IPS DF 19.7 (cell line): ENCODE data around the gene SMG6.
"Not testable (repeated sequence)": the region's sequence is repeated elsewhere in the genome, so short reads cannot be mapped to it uniquely, and the experiment has no call there.

Experiments
- DNase-seq: peaks from one replicate; pipeline ENCODE4 v3.0.0-alpha.2; 2013; ENCODE audit warnings: low read depth, low spot score

SMG6 gene

DNA sequence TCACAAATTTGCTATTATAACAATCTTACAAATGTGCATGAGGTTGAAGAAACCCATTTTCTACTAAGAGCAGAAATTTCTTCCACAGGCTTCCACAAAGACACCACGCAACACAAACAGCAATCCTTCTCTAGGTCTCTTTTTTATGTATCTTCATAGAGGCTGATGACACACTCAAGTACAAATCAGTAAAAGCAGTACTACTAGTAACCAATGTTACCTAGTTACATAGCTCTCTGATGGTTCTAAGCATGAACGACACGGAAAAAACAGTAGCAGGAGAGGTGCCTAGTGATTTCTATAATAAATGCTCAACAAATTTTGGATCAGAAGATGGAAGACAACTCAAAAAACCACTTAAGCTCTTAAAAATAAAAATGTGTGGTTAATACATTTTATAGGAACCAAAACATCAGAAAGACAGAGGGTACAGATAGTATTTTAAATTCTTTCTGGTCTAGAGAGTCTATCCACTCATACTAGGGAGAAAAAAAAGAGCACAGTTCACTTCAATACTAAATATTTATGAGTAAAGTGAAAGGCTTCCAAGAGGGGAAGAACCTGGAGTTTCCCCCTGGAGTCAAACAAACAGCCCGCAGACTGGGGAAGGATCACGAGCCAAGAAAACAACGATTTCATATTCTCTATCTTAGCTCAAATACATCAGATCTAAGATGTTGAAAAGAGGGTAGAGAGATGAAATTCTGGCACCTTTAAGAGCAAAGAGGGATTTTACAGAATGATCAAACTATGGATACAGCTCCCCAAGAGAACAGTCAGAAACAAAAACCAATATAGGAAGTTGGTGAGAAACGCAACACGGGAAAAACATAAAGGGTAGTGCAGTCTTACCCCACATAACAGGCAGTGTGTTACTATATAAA, 40.2 kb downstream of the SMG6 start:
- no peak for DNase-seq

DNA sequence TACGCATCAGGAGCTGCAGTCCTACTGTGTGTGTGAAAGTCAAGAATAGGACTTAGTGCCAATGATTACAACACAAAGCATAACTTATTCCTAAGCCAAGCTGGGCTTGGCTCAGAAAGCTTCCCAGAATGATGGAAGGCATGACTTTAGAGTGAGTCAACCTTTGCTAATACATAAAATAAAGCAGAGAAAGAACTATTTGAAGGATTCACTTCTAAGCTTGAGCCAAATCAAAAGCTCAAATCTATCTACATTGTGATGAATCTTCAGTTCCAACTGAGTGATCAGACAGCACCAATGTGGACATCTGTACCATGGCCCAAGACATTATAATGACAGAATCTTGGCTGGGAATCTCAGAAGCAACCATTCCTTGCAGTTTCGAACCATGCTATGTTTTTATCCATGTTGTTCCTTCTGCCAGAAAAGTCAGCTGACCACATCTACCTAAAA, 41.4 kb downstream of the SMG6 start:
- no peak for DNase-seq

DNA sequence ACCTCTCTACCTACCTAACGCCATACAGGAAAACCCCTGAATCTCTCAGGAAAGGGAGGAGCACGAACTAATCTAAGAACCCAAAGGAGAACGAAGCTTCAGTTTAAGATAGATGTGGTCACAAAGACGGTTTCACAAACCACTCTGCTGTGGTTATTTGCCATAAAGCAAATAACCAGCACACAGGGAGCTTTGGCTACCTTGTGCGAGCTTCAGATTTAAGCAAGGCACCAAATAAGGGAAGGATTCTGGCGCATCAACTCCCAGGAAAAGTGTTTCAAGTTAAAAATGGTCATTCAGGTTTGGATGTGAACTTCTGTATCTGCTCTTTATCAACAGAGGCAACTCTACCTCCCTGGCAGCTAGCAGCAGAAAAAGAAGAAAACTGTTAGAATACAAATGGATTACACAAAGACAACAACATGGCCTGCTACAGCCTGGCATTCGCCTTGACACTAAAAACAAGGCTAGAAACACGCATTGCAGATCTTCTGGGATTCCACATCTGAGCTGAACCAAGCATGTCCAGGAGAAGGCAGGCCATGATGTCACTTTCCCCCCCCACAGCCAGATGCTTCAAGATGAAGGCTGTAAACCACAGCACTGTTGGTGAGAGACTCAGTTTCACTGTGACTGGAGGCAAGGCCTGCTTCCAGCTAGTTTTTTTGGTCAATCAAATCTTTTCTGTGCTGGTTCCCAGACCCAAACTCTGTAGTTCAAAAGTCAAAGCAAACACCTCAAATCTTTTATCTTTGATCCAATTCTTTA, 43.6 kb downstream of the SMG6 start:
- DNase-seq: no peak

DNA sequence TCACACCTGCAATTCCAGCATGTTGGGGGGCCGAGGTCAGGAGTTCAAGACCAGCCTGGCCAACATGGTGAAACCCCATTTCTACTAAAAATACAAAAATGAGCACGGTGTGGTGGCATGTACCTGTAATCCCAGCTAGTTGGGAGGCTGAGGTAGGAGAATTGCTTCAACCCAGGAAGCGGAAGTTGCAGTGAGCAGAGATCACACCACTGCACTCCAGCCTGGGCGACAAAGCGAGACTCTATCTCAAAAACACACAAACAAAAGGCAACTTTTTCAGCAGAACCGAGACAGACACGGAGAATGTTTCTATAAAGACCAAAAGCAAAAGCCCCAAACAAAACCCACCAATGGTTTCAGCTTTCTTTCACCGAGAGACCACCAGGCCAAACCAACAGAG, 44.8 kb downstream of the SMG6 start:
- not testable (repeated sequence) for DNase-seq

DNA sequence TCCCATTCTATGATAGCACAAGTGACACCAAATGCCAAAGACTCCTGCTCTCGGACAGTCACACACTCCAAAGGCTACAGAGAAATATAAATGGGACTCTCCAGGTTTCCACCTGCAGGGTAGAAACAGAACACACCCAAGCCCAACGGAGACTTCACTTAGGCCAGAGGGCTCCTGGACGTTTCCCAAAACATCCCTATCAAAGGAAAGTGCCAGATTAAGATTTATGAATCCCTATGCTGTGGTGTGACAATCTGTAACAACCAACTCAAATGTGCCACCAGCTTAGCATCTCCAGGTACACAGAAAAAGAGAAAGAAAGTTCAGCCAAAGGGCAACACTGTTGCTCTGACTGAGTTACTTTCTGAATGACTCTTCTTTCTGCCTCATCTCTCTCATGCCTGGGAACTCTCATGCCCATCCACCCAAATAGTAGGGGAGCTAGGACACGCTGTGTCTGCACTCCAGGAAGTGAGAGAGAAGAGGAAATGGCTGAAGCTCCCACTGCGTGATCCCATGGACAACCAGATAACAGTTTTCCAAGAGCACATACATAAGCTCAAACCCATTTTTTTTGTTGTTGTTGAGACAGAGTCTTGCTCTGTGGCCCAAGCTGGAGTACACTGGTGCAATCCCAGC, 49.7 kb downstream of the SMG6 start:
- DNase-seq: no peak

DNA sequence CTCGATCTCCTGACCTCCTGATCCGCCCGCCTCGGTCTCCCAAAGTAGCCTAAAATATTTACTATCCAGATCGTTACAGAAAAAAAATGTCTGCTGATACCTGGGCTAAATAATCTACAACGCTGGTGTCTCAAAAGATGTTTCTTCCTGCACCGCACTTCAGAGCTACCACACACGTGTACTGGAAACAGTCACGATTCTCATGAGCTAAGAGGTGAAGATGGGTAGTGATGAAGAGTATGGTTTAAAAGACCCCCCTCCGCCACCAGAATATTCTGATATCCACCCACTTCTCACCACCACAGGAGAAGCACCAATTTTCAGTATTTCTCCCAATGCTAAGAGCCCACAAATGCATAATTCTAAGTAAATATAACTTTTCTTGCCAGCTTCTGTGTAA, 50.2 kb downstream of the SMG6 start:
- no peak for DNase-seq

DNA sequence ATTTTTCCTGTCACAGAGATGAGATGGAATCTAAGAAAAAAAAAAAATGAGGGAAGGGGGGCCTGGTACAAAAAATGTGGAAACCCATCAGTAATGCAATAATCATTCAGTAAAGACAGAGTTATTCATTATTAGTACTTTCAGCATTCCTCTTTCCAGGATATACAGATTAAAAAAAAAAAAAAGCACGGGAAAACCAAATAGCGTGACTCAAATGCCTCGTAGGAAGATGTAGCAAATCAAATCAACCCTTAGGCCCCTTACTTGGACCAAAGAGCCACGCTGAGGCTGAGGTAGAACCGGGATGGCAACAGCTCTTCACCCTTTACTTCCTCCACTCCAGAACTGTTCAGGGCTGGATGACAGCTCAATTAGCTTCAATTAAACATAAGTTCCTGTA, 52.5 kb downstream of the SMG6 start:
- DNase-seq: no peak

DNA sequence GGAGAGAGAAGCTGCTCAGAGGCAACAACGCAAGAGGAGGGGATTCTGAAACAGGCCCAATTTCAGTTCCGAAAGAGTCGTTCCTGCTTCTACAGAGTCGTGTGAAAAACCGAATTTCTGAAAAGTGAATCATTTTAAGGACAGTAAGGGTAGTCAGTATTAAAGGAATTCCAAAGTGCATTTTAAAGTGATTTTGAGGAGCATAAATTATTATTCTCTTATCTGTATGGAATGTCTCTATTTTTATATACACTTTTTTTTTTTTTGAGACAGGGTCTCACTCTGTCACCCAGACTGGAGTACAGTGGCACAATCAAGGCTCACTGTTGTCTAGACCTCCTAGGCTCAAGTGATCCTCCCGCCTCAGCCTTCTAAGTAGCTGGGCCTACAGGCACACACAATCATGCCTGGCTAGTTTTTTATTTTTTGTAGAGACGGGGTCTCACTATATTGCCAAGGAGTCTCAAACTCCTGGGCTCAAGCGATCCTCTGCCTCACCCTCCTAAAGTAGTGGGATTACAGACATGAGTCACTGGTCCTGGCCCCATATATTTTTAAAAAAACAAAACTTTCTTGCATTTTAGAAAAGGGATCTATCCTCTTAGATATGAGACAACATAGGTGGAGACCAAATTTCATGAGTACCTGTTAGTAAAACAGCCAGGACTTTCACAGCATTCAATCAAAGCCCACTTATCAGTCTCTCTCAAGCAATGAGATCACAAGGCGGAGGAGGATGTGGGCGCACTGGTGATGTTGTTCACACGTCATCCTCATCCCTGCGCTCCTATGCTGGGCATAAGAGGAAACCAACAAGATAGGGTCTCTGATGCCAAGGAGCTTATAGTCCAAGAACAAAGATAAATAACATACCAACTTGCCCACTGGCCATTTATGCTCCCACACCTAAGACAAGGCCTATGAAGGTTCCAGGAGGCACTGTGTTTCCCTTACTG, 53.2 kb downstream of the SMG6 start:
- no peak for DNase-seq

DNA sequence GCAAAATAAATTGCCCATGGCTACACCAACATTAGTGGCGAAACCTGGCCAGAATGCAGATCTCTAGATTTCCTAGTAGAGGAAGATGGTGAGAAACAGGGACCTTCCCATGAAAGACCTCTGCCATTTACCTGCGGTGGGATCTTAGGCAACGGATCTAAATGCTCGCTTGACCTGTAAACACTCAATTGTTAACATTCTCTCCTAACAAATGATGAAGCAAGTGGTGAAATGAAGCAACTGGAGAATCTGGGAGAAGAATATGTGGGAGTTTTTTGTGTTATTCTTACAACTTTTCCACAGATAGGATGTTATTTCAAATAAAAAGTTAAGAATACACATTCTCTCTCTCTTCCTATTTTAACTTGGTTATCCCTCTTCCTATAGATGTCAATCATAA, 56.6 kb downstream of the SMG6 start:
- DNase-seq: no peak

DNA sequence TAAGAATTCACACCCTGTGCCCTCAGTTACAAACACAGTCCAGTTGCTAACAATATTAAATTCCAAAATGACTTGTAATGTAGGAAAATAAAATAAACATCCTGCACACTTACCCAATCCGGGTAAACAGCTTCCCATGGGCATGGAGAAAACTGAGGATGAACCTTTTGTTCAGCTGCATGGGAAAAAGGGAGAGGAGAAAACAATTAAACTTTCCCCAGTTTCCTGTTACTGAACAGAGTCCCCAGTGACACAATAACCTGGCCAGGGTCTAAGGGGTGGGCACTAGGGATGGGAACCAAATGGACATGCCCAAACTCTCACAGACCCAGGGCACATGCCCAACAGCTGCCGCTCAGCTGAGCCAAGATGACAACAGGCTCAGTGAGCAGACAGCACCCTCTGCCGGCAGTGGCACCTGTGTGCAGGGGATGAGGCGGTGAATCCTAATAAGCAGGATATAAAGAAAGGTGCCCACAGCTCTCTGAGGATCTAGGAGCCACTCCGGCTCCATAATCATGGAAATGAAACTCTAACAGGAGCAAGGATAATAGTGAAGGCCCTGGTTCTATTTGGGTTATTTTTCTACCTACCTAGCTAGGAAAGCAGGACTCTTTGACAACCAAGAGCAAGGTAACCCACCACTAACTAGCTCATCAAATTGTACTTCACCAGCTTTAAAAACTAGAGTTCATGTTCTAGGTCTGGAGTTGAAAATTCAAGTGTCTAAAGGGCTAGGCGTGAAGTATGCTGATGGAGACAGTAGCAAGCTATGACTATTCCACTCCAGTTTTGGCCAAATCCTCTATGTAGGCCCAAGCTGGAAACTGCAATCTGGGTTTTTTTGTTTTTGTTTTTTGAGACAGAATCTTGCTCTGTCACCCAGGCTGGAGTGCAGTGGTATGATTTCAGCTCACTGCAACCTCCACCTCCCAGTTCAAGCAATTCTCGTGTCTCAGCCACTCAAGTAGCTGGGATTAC, 58.8 kb downstream of the SMG6 start:
- no peak for DNase-seq

DNA sequence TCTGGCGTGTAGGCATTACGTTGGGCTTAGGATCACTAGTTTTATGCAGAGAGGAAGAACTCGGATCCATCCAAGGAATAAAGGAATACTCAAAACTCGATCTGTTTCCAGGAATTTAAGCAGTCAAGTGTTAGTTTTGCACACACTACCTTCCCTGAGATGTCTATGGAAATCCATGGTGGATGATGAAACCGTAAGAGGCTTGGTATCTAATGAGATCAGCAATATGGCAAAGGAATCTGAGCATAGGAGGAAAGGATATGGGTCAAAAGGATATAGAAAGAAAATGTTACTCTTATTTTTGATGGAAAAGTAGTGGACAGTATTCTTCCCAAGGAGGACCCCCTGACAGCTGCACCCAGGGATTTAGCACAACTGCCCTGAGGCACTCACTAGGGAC, 59.6 kb downstream of the SMG6 start:
- DNase-seq: no peak

DNA sequence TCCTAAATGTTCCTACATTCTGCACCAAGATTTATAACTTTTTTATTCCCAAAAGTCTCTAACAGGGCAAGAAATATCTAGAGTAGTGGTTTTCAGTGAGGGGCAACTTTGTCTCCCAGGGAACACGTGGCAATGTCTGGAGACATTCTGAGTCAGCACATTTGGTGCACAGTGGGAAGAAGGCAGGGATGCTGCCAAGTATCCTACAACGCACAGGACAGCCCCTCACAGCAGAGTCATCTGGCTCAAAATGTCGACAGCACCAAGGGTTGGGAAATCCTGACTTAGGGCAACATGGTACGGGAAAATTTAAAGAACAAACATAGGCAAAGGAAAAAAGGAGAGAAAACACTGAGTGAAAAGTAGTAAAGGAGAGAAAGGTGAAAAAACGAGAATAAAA, 61.8 kb downstream of the SMG6 start:
- no peak for DNase-seq

DNA sequence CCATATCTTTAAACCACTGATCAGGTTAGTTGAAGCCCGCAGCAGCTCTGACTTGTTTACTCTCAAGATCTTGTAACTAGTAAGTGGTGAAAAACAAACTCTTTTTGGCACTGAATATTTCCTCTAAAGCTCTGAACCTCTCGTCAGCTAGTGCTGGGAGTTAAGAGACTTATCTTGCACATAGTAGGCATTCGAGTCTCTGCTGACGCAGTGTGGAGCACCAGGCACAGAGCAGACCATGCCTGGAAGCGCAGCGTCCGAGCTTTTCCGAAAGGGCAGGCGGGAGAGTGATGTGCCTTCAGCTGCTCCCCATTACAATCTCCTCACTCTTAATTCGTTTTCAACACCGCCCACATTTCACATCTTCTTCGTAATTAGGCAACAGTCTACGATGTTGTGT, 63.0 kb downstream of the SMG6 start:
- DNase-seq: no peak

DNA sequence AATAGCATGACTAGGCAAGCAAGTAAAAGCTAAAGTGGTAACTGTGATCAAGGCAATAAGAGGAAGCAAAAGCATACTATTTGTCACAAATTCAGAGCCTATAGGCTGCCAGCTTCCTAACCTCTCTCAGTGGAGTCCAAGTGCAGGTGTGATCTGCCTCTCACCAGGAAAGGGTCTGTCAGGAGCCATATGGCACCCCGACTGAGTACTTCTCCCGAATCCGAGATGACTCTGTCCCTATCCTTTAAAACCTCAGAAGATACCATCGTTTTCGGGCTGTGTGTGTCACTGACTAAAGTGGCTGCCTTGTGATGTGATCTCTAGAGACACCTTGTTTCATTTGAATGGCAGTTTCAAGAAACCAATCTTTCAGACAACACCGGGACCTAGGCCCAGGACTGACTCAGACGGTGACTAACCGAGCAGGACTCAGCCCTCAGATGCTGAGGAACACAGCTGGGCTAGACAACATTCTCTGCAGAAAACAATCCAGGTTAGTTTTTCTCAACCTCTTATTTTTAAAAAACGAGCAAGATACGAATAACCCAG, 63.6 kb downstream of the SMG6 start:
- DNase-seq: no peak

DNA sequence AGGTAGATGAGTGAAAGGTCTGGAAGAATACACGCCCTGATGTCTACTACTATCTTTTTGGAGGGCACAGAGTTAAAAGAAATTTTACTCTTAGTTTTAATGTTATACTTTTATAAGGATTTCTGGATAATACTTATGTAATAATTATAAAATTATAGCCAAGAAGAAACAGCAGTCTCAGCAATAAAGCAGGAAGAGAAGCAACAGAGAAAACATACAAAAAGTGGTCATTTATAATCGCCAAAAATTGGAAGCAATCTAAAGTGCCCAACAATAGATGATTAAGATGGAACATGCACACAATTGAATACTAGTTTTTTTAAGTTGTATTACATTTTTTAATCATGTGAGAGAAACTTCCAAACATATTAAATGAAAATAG, 64.4 kb downstream of the SMG6 start:
- no peak for DNase-seq

DNA sequence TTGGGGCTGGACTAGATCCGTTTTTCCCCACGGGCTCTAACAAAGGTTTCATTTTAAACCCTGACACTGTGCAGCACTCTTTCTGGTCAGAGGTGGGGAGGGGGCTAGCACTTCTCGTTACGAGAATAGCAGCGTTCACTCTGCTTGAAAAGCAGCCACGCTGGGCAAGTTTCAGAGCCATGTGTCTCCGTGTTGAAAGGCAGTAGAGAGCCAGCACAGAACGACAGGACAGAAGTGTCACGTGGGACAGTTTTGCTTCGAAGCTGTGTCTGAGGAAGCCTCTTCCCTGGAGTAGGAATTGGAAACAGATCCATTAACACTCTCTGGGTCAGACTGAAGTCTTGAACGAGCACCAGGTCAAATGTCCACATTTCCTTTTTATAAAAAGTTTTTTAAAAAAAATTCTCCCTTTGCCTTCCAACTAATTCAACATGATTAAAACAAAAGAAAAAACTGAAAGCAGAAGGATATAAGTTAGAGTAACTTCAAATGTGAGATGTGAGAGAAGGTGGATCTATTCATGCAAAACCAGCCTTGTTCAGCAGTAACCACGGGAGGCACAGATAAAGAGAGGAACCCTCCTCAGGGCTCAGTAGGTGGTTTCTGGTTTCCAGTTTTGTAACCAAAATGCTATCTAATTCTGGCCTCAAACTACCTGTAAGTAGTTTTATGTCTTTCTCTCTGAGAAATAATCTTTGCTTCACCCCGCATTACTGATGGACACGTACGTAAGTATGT, 65.0 kb downstream of the SMG6 start:
- DNase-seq: no peak

DNA sequence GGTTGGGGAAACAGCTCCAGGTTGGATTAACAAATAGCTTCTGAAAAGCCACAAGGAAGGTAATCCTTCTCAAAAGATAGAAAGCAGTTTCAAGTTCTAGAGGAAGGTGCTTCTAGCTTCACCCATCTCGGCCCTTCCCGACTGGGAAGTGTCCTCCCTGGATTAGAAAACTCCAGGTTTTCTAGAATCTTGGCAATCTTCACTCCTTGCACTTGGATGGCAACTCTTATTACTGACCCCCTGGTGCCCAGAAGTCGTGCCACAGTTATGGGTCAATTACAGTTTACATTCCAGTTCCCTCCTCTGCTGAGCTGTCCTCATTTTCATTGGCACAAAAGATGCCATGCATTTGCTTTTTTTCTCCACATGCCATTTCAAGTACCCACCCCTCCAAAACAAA, 65.6 kb downstream of the SMG6 start:
- DNase-seq: no peak

DNA sequence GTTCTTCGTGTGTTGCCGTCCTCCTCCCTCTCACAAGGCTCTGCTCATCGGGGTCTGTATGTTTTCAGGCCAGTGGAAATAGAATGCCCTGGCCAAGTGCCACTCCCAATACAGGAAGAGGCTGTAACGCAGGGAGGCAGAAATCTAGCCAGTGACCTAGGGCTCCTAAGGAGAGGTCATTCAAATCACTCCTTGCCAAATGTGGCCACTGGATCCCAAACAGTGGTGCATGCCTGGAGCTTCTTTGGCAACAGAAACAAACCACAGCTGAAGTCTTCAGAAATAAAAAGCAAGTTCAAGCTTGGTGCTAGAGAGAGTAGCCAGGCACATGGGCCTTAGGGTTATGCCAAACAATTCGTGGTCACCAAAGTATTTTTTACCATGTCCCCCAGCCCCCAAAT, 66.1 kb downstream of the SMG6 start:
- DNase-seq: no peak

DNA sequence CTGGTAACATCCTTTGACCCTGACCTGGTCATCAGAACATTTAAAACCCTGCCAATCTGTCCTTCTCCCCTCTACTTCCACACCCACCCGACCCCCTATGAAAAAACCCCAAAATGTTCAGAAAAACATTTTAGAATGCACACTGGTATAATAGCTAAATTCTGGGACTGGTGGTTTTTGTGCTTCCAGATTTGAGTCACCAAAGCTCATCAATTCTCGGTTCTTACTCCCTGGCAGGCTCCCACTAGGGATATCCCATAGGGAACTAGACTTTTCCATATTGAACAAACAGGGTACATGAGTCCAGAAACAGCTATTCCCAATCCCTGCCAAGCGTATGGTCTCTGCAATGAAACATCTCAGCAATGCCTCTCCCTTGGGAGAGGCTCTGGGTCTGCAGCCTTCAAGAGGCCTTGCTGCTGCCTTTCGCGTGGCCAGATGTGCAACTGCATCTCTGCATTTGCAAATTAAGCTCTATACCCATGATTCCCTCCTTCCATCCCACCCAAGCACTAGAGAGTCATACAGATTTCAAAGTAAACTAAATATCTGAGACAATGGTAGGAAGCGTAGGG, 67.7 kb downstream of the SMG6 start:
- no peak for DNase-seq
